ENCODE data around the gene PRKN. TPM values are rescaled to one million over a fixed set of nuclear protein-coding genes. Genes with fewer than 3 reads are reported as not detected.

PRKN gene
- total and polyA plus RNA-seq, 2 experiments from 2014 or later: 0.10 to 0.84 TPM

- no peak overlapping the region for H3K4me3 Mint-ChIP-seq
- TF ChIP-seq ZNF331 (CRISPR knock-in tag; IDR thresholded peaks at IDR 0.05; ENCODE audit: low read depth) (no peak), ZNF462 (CRISPR knock-in tag; IDR thresholded peaks at IDR 0.05) (no peak), ZNF114 (CRISPR knock-in tag; IDR thresholded peaks at IDR 0.05) (no peak), STAT1 (IDR thresholded peaks at IDR 0.05; ENCODE audit: unreplicated experiment) (no peak), ETS1 (IDR thresholded peaks at IDR 0.05) (no peak), JUNB (IDR thresholded peaks at IDR 0.05; ENCODE audit: unreplicated experiment) (no peak), EZH2phosphoT487 (IDR thresholded peaks at IDR 0.05; ENCODE audit: unreplicated experiment) (no peak), NANOG (IDR thresholded peaks at IDR 0.05; ENCODE audit: borderline replicate concordance) (no peak), EZH2 (IDR thresholded peaks at IDR 0.05; ENCODE audit: low read depth, unreplicated experiment) (no peak), CREB1 (CRISPR knock-in tag; IDR thresholded peaks at IDR 0.05; ENCODE audit: low read depth) (no peak), POLR2AphosphoS5 (IDR thresholded peaks at IDR 0.05; ENCODE audit: low read depth) (no peak), CTCF (conservative IDR thresholded peaks at IDR 0.05; ENCODE audit: low read depth in 2 of 2) (no peak), REST (IDR thresholded peaks at IDR 0.05; ENCODE audit: unreplicated experiment) (no peak)
- no peaks in the 10 kb centered on the region for H3K9me2 ChIP-seq (ENCODE audit: insufficient read depth)
- DNase-seq (ENCODE audit: low spot score) (no peak), ATAC-seq (no peak)
- no peaks in the 10 kb centered on the region for H4K20me1 ChIP-seq (replicated peaks; ENCODE audit: insufficient read depth)
- peaks cover 16% of the 10 kb centered on the region for H3K9me3 Mint-ChIP-seq
- no peaks in the 10 kb centered on the region for H3K36me3 Mint-ChIP-seq (ENCODE audit: low read depth)
- H3K27ac Mint-ChIP-seq: no peak overlapping the region
- no peaks in the 10 kb centered on the region for H3K79me2 ChIP-seq (replicated peaks; ENCODE audit: insufficient read depth)
- H3K27me3 Mint-ChIP-seq (ENCODE audit: insufficient read depth, low read depth, poor library complexity): no peaks in the 10 kb centered on the region
- H3K36me3 ChIP-seq (ENCODE audit: insufficient read depth): no peaks in the 10 kb centered on the region
- no peaks in the 10 kb centered on the region for H3K4me1 ChIP-seq (ENCODE audit: insufficient read depth)
- no peaks in the 10 kb centered on the region for H3K27me3 ChIP-seq (ENCODE audit: insufficient read depth)
- H3K27ac ChIP-seq (ENCODE audit: low read depth): no peak overlapping the region
- no peak overlapping the region for H3K4me2 ChIP-seq
- H3F3A ChIP-seq (replicated peaks; ENCODE audit: low read depth): no peaks in the 10 kb centered on the region
- H3K4me1 Mint-ChIP-seq: no peaks in the 10 kb centered on the region
- H3K4me3 ChIP-seq: no peak overlapping the region
- H2AFZ ChIP-seq: no peak overlapping the region
These were observed 1385.5 kb downstream of the PRKN start for GRCh38 chr6:161342039-161342438.

Measured in GM23338 (cell line).